Trophoblast cell (in vitro differentiated cells and primary cell): ENCODE measurements around the gene THYN1.

Experiments used
- DNase-seq, 2 donors: peaks; one replicate each; pipeline ENCODE4 v3.0.0-alpha.2; 2016
- H2AFZ ChIP-seq: 2 replicates; pipeline ENCODE4 v1.6.1; 2013; ENCODE audit warnings: low read length, moderate library complexity, mild to moderate bottlenecking; ENCODE audit not compliant: insufficient read depth, poor library complexity
- H2AK5ac ChIP-seq: 2 replicates; pipeline ENCODE4 v1.6.1; 2013; ENCODE audit warnings: mild to moderate bottlenecking, low read length
- H2BK120ac ChIP-seq: 2 replicates; pipeline ENCODE4 v1.6.1; 2013; ENCODE audit warnings: low read length, mild to moderate bottlenecking, moderate library complexity; ENCODE audit not compliant: insufficient read depth, poor library complexity
- H2BK12ac ChIP-seq: 2 replicates; pipeline ENCODE4 v1.6.1; 2013; ENCODE audit warnings: mild to moderate bottlenecking, low read length, moderate library complexity
- H2BK5ac ChIP-seq: 2 replicates; pipeline ENCODE4 v1.6.1; 2013; ENCODE audit warnings: low read length, low read depth, moderate library complexity, mild to moderate bottlenecking; ENCODE audit not compliant: poor library complexity
- H3K14ac ChIP-seq: 2 replicates; pipeline ENCODE4 v1.6.1; 2013; ENCODE audit warnings: mild to moderate bottlenecking, low read length
- H3K18ac ChIP-seq: 2 replicates; pipeline ENCODE4 v1.6.1; 2013; ENCODE audit warnings: mild to moderate bottlenecking, low read length
- H3K23ac ChIP-seq: 2 replicates; pipeline ENCODE4 v1.6.1; 2013; ENCODE audit warnings: low read length
- H3K27ac ChIP-seq: 2 replicates; pipeline ENCODE4 v1.5.1; 2013; ENCODE audit warnings: low read depth, mild to moderate bottlenecking, inconsistent platforms, low read length, moderate library complexity
- H3K27me3 ChIP-seq: 2 replicates; pipeline ENCODE4 v1.6.1; 2013; ENCODE audit warnings: inconsistent platforms, mild to moderate bottlenecking, low read length, moderate library complexity; ENCODE audit not compliant: insufficient read depth
- H3K36me3 ChIP-seq, 2 experiments: 1 replicate in 1 of 2; 2 replicates in 1 of 2; pipeline ENCODE4 v1.6.1; 2013; ENCODE audit warnings: low read length in 2 of 2, mild to moderate bottlenecking in 2 of 2, moderate library complexity in 1 of 2; ENCODE audit not compliant: insufficient read depth in 2 of 2, control insufficient read depth in 1 of 2
- H3K4ac ChIP-seq: 2 replicates; pipeline ENCODE4 v1.6.1; 2013; ENCODE audit warnings: low read depth, mild to moderate bottlenecking, low read length, moderate library complexity
- H3K4me1 ChIP-seq, 2 experiments: 1 replicate in 1 of 2; 2 replicates in 1 of 2; pipeline ENCODE4 v1.6.1; 2013; ENCODE audit warnings: low read length in 2 of 2, mild to moderate bottlenecking in 2 of 2, moderate library complexity in 1 of 2; ENCODE audit not compliant: insufficient read depth in 2 of 2, control insufficient read depth in 1 of 2
- H3K4me2 ChIP-seq: 2 replicates; pipeline ENCODE4 v1.6.1; 2013; ENCODE audit warnings: inconsistent platforms, mild to moderate bottlenecking, low read length, moderate library complexity
- H3K4me3 ChIP-seq: 2 replicates; pipeline ENCODE4 v1.5.1; 2013; ENCODE audit warnings: mild to moderate bottlenecking, low read depth, low read length, inconsistent platforms
- H3K79me1 ChIP-seq: one replicate; pipeline ENCODE4 v1.6.1; 2013; ENCODE audit warnings: low read length
- H3K79me2 ChIP-seq: 2 replicates; pipeline ENCODE4 v1.6.1; 2013; ENCODE audit warnings: low read length, mild to moderate bottlenecking; ENCODE audit not compliant: control insufficient read depth, insufficient read depth, poor library complexity
- H3K9ac ChIP-seq: 2 replicates; pipeline ENCODE4 v1.6.1; 2013; ENCODE audit warnings: mild to moderate bottlenecking, low read length
- H3K9me3 ChIP-seq: 2 replicates; pipeline ENCODE4 v1.6.1; 2013; ENCODE audit warnings: low read depth, mild to moderate bottlenecking, control low read depth, inconsistent platforms, low read length; ENCODE audit not compliant: insufficient read depth
- H4K12ac ChIP-seq: 2 replicates; pipeline ENCODE4 v1.6.1; 2013; ENCODE audit warnings: low read depth, mild to moderate bottlenecking, low read length, moderate library complexity
- H4K8ac ChIP-seq: 2 replicates; pipeline ENCODE4 v1.6.1; 2013; ENCODE audit warnings: low read depth, mild to moderate bottlenecking, low read length, moderate library complexity
- H4K91ac ChIP-seq: one replicate; pipeline ENCODE4 v1.6.1; 2013; ENCODE audit warnings: low read depth, mild to moderate bottlenecking, low read length, moderate library complexity
- WGBS: extraction: QIAGEN DNeasy Blood & Tissue Kit; methylation state at CpG from one replicate; pipeline ENCODE4 v1.1.7; 2013; ENCODE audit warnings: missing lambda C conversion rate; ENCODE audit not compliant: insufficient read length, insufficient coverage; ENCODE audit errors: extremely low coverage; 5-methylcytosine and 5-hydroxymethylcytosine counted together

The THYN1 gene

GRCh38 chr11:134230339-134230738 lies 22.8 kb downstream of the THYN1 start:
- Histone ChIP-seq H3K4me2 (no peak overlapping the region), H3K4me3 (no peak overlapping the region), H3K9me3 (no peaks in the 10 kb centered on the region), H3K4ac (no peak overlapping the region), H3K14ac (no peak overlapping the region), H3K36me3 (peaks cover 3% of the 10 kb centered on the region in 2 experiments), H3K79me1 (no peaks in the 10 kb centered on the region), H3K23ac (no peak overlapping the region), H3K79me2 (no peaks in the 10 kb centered on the region), H4K8ac (no peak overlapping the region), H2AFZ (no peak overlapping the region), H2BK120ac (no peak overlapping the region), H3K27ac (no peak overlapping the region), H4K91ac (no peak overlapping the region), H3K9ac (no peak overlapping the region), H3K27me3 (no peaks in the 10 kb centered on the region), H2AK5ac (no peak overlapping the region), H3K4me1 (peaks cover 0 to 4% of the 10 kb centered on the region in 2 experiments), H4K12ac (no peak overlapping the region), H2BK5ac (no peak overlapping the region), H3K18ac (no peak overlapping the region), H2BK12ac (no peak overlapping the region)
- WGBS, result no CpG with 5 or more reads among the region's 4 CpGs
- DNase-seq, result no peak

GRCh38 chr11:134229126-134229790 lies 23.9 kb downstream of the THYN1 start:
- Histone ChIP-seq H3K9me3 (no peaks in the 10 kb centered on the region), H3K79me2 (peaks cover 5% of the 10 kb centered on the region), H3K9ac (no peak overlapping the region), H2BK12ac (no peak overlapping the region), H2BK5ac (no peak overlapping the region), H3K4me2 (no peak overlapping the region), H3K23ac (no peak overlapping the region), H4K12ac (no peak overlapping the region), H3K27me3 (no peaks in the 10 kb centered on the region), H3K18ac (no peak overlapping the region), H4K91ac (no peak overlapping the region), H3K4me1 (peaks cover 0 to 4% of the 10 kb centered on the region in 2 experiments), H2AK5ac (no peak overlapping the region), H2BK120ac (no peak overlapping the region), H3K36me3 (no peaks in the 10 kb centered on the region), H3K14ac (no peak overlapping the region), H3K27ac (no peak overlapping the region), H3K79me1 (peaks cover 7% of the 10 kb centered on the region), H3K4ac (no peak overlapping the region), H4K8ac (no peak overlapping the region), H3K4me3 (no peak overlapping the region), H2AFZ (no peak overlapping the region)
- peak in 1 of 2 donors; percentile 26 for DNase-seq
- no CpG with 5 or more reads among the region's 6 CpGs for WGBS

- H3K9me3 ChIP-seq, result no peaks in the 10 kb centered on the region
- peaks cover 8% of the 10 kb centered on the region for H3K79me1 ChIP-seq
- no peak overlapping the region for H2AK5ac ChIP-seq
- no peak overlapping the region for H4K8ac ChIP-seq
- H3K14ac ChIP-seq, result no peak overlapping the region
- peaks cover 0 to 4% of the 10 kb centered on the region in 2 experiments for H3K4me1 ChIP-seq
- H2BK12ac ChIP-seq, result no peak overlapping the region
- H3K79me2 ChIP-seq, result peaks cover 5% of the 10 kb centered on the region
- no peak overlapping the region for H2BK5ac ChIP-seq
- H3K4ac ChIP-seq, result no peak overlapping the region
- no peak overlapping the region for H3K4me2 ChIP-seq
- H3K4me3 ChIP-seq, result no peak overlapping the region
- no peak for DNase-seq
- no peak overlapping the region for H2BK120ac ChIP-seq
- no peaks in the 10 kb centered on the region for H3K27me3 ChIP-seq
- H3K27ac ChIP-seq, result no peak overlapping the region
- no peak overlapping the region for H3K18ac ChIP-seq
- H3K23ac ChIP-seq, result no peak overlapping the region
- no peaks in the 10 kb centered on the region for H3K36me3 ChIP-seq
- WGBS, result no CpG with 5 or more reads among the region's 6 CpGs
- H2AFZ ChIP-seq, result no peak overlapping the region
- H3K9ac ChIP-seq, result no peak overlapping the region
- no peak overlapping the region for H4K12ac ChIP-seq
- H4K91ac ChIP-seq, result no peak overlapping the region
Measured at GRCh38 chr11:134228625-134229024, 24.5 kb downstream of the THYN1 start.

GRCh38 chr11:134226806-134227325 lies 26.3 kb downstream of the THYN1 start:
- no peaks in the 10 kb centered on the region for H3K36me3 ChIP-seq
- H3K4me3 ChIP-seq, result no peak overlapping the region
- H3K9me3 ChIP-seq, result no peaks in the 10 kb centered on the region
- H2BK5ac ChIP-seq, result no peak overlapping the region
- H3K27me3 ChIP-seq, result no peaks in the 10 kb centered on the region
- peaks cover 9% of the 10 kb centered on the region for H3K79me1 ChIP-seq
- no peak for DNase-seq
- no peak overlapping the region for H2AK5ac ChIP-seq
- H3K14ac ChIP-seq, result no peak overlapping the region
- no peak overlapping the region for H2BK12ac ChIP-seq
- WGBS, result no CpG with 5 or more reads among the region's 5 CpGs
- no peak overlapping the region for H3K9ac ChIP-seq
- H4K91ac ChIP-seq, result no peak overlapping the region
- H3K23ac ChIP-seq, result no peak overlapping the region
- no peak overlapping the region for H2BK120ac ChIP-seq
- no peak overlapping the region for H4K12ac ChIP-seq
- peaks cover 5 to 8% of the 10 kb centered on the region in 2 experiments for H3K4me1 ChIP-seq
- no peak overlapping the region for H4K8ac ChIP-seq
- H3K4me2 ChIP-seq, result no peak overlapping the region
- no peak overlapping the region for H3K4ac ChIP-seq
- no peak overlapping the region for H3K27ac ChIP-seq
- H2AFZ ChIP-seq, result no peak overlapping the region
- peaks cover 7% of the 10 kb centered on the region for H3K79me2 ChIP-seq
- no peak overlapping the region for H3K18ac ChIP-seq
